Right atrium auricular region (tissue), 2 donors: ENCODE data around the gene NOD2. TPM values are rescaled to one million over a fixed set of nuclear protein-coding genes. Genes with fewer than 3 reads are reported as not detected.

ENCODE experiments used
- DNase-seq: peaks from one replicate; pipeline ENCODE4 v3.0.0-alpha.2; 2019; ENCODE audit warnings: low spot score
- H3K27ac ChIP-seq, 2 donors: fragments of 200-600 bp; sonication (generic); 1 replicate in 1 of 2; 2 replicates in 1 of 2; pipeline ENCODE4 v1.5.1; 2016 to 2019
- H3K27me3 ChIP-seq, 2 donors: fragments of 200-600 bp; sonication (generic); one replicate each; pipeline versions ENCODE4 v1.5.1 to v1.6.0; 2017 to 2019
- H3K36me3 ChIP-seq: fragments of 200-600 bp; sonication (generic); one replicate; pipeline ENCODE4 v1.5.1; 2016
- H3K4me1 ChIP-seq, 2 donors: fragments of 200-600 bp; sonication (generic); one replicate each; pipeline versions ENCODE4 v1.5.1 to v1.6.0; 2017 to 2019
- H3K4me3 ChIP-seq, 2 donors: fragments of 200-600 bp; sonication (generic); 1 replicate in 1 of 2; 2 replicates in 1 of 2; pipeline ENCODE4 v1.5.1; 2017 to 2019; ENCODE audit warnings: mild to moderate bottlenecking in 1 of 2, moderate library complexity in 1 of 2
- H3K9me3 ChIP-seq, 2 donors: fragments of 200-600 bp; sonication (generic); one replicate each; pipeline ENCODE4 v1.5.1; 2019
- microRNA-seq, 2 donors: library from miRNA; unstranded; fragments of <30 nt; microRNA quantifications; one replicate each; pipeline ENCODE4, GENCODE V29; 2016 to 2017; ENCODE audit warnings: borderline number of aligned reads in 2 of 2, borderline replicate concordance in 1 of 2
- total RNA-seq, 2 donors: library from RNA; depleted of rRNA; stranded (reverse); fragments of >200 nt; gene quantifications; one replicate each; pipeline ENCODE4 v1.1.0, GENCODE V29; 2016
- TF ChIP-seq, protein P1 (sequence below), 2 donors: fragments of 200-600 bp; sonication (generic); IDR thresholded peaks; one replicate each; pipeline ENCODE4 v1.5.1; 2019; ENCODE audit warnings: antibody characterized with exemption in 2 of 2

The NOD2 gene
- total RNA-seq, 2 donors from 2014 or later, result 0.44 to 1.6 TPM

DNA sequence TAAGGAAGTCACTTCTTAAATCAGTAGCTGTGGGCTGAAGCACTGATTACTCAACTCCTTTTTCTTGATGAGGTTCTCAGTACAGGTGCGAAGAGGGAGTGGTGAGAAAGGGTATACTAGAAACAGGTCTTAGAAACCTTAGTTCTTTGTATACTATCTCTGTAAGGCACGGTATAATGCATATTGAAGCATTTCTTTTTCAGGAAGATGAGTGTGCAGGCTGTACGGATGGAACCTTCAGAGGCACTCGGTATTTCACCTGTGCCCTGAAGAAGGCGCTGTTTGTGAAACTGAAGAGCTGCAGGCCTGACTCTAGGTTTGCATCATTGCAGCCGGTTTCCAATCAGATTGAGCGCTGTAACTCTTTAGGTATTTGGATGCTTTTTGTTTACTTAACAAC lies 87.6 kb downstream of the NOD2 start:
- Histone ChIP-seq H3K4me3 (no peak overlapping the region), H3K27ac (no peak overlapping the region), H3K4me1 (no peaks in the 10 kb centered on the region), H3K27me3 (no peaks in the 10 kb centered on the region), H3K9me3 (no peaks in the 10 kb centered on the region), H3K36me3 (peaks cover 43% of the 10 kb centered on the region)
- no peak for DNase-seq
- TF ChIP-seq, protein P1, sequence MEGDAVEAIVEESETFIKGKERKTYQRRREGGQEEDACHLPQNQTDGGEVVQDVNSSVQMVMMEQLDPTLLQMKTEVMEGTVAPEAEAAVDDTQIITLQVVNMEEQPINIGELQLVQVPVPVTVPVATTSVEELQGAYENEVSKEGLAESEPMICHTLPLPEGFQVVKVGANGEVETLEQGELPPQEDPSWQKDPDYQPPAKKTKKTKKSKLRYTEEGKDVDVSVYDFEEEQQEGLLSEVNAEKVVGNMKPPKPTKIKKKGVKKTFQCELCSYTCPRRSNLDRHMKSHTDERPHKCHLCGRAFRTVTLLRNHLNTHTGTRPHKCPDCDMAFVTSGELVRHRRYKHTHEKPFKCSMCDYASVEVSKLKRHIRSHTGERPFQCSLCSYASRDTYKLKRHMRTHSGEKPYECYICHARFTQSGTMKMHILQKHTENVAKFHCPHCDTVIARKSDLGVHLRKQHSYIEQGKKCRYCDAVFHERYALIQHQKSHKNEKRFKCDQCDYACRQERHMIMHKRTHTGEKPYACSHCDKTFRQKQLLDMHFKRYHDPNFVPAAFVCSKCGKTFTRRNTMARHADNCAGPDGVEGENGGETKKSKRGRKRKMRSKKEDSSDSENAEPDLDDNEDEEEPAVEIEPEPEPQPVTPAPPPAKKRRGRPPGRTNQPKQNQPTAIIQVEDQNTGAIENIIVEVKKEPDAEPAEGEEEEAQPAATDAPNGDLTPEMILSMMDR (IDR thresholded peaks at IDR 0.05), result no peak

GRCh38 chr16:50781518-50781917 lies 88.1 kb downstream of the NOD2 start:
- Histone ChIP-seq H3K27ac (no peak overlapping the region), H3K36me3 (peaks cover 44% of the 10 kb centered on the region), H3K27me3 (no peaks in the 10 kb centered on the region), H3K4me3 (no peak overlapping the region), H3K9me3 (no peaks in the 10 kb centered on the region), H3K4me1 (no peaks in the 10 kb centered on the region)
- no peak for DNase-seq
- TF ChIP-seq, protein P1 (IDR thresholded peaks at IDR 0.05), result no peak

Small RNAs within 50 kb of the gene (microRNA-seq; reads per million reads assigned to microRNA genes)
- gene MIR3181, result 0 reads per million in 2 donors

Other genes with a start within 250 kb of the NOD2 start
- gene NKD1, start 145.2 kb upstream of the NOD2 start, total RNA-seq, result 1 to 10 TPM; 1.1 to 3.0 TPM
- 1 to 10 TPM in 1 of 2 donors, under 1 TPM in 1; 0.89 to 1.9 TPM for gene SNX20, start 12.3 kb upstream of the NOD2 start, total RNA-seq
- gene CYLD, start 48.5 kb downstream of the NOD2 start, total RNA-seq, result 10 to 100 TPM; 20.0 to 21.2 TPM